Right lobe of liver (tissue), 4 donors: Measurements from ENCODE around the gene JUND.

ENCODE experiments used
- POLR2A ChIP-seq: fragments of 450-650 bp; IDR thresholded peaks from one replicate; pipeline ENCODE4 v1.6.1; 2017; ENCODE audit warnings: antibody characterized with exemption, mild to moderate bottlenecking
- TF ChIP-seq, protein P1 (sequence below), 4 donors: fragments of 200-600 bp in 3 of 4; fragments of 450-650 bp in 1 of 4; IDR thresholded peaks; one replicate each; pipeline versions ENCODE4 v1.5.1 to v1.8.0; 2016 to 2022; ENCODE audit warnings: antibody characterized with exemption in 4 of 4, mild to moderate bottlenecking in 2 of 4
- donor health status: DM: no; HTN: no; CAD: no.
- donor health status: DM: no; HTN: no; CAD: no.
- donor health status: DM: no; HTN: yes; CAD: no.

DNA sequence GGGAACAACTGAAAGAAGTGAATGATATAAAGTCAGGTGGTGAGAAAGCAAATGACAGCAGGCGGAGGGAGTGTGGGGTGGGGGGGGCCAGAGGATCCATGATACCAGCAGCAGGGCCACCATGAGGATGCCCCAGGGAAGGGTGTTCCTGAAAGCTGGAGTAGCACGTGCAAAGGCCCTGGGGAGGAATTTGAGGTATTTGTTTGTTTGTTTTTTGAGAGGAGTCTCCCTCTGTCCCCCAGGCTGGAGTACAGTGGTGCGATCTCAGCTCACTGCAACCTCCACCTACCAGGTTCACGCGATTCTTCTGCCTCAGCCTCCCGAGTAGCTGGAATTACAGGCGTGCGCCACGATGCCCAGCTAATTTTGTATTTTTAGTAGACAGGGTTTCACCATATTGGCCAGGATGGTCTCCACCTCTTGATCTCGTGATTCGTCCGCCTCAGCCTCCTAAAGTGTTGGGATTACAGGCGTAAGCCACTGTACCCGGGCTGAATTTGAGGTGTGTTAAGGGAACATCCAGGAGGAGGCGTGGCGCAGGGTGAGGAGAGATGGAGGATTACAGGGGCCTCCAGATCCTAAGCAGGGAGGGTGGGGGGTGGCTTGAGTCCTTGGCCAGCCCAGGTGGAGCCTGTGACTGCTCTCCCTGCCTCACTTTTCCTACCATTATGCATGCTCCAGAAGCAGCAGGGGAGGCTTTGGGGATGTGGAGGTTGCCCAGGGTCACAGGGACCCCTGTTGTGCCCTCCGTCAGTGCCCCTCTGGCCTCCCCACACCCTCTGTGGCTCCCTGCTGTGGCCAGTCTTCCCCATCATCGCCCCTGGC, 12.4 kb upstream of the JUND start:
- TF ChIP-seq, protein P1, sequence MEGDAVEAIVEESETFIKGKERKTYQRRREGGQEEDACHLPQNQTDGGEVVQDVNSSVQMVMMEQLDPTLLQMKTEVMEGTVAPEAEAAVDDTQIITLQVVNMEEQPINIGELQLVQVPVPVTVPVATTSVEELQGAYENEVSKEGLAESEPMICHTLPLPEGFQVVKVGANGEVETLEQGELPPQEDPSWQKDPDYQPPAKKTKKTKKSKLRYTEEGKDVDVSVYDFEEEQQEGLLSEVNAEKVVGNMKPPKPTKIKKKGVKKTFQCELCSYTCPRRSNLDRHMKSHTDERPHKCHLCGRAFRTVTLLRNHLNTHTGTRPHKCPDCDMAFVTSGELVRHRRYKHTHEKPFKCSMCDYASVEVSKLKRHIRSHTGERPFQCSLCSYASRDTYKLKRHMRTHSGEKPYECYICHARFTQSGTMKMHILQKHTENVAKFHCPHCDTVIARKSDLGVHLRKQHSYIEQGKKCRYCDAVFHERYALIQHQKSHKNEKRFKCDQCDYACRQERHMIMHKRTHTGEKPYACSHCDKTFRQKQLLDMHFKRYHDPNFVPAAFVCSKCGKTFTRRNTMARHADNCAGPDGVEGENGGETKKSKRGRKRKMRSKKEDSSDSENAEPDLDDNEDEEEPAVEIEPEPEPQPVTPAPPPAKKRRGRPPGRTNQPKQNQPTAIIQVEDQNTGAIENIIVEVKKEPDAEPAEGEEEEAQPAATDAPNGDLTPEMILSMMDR (IDR thresholded peaks at IDR 0.05): no peak
- TF ChIP-seq POLR2A: no peak
